HuH-7 (cell line): Measurements from ENCODE around the gene RAB2B.
A peak's percentile ranks its signal among the peaks of the same experiment; 100 is the strongest.
"Not testable (repeated sequence)": the region's sequence is repeated elsewhere in the genome, so short reads cannot be mapped to it uniquely, and the experiment has no call there.

Experiments
- DNase-seq: peaks from one replicate; pipeline ENCODE4 v3.0.0; 2011; ENCODE audit warnings: low spot score

Gene RAB2B

GRCh38 chr14:21486640-21487087 lies 9.9 kb upstream of the RAB2B start:
- DNase-seq, result no peak

- peak; percentile 58 for DNase-seq
Measured at GRCh38 chr14:21476523-21476924, 235 bp downstream of the RAB2B start.

- peak; percentile 11 for DNase-seq
Measured at GRCh38 chr14:21475767-21476522, 814 bp downstream of the RAB2B start.

- DNase-seq, result no peak
Measured at GRCh38 chr14:21467616-21468015, 9.1 kb downstream of the RAB2B start.

GRCh38 chr14:21455912-21456667 lies 20.7 kb downstream of the RAB2B start, which contains the start of gene CHD8:
TSS of gene CHD8 (minus strand) at chr14:21456123. CDS start at chr14:21431643, 24,480 bp downstream.
- DNase-seq, result peak; percentile 95

- no peak for DNase-seq
Measured at GRCh38 chr14:21455592-21455911, 21.2 kb downstream of the RAB2B start.

- DNase-seq, result no peak
Measured at GRCh38 chr14:21454843-21455544, 21.8 kb downstream of the RAB2B start.

- DNase-seq, result no peak
Measured at GRCh38 chr14:21449899-21450216, 26.9 kb downstream of the RAB2B start.

- DNase-seq, result not testable (repeated sequence)
Measured at GRCh38 chr14:21442657-21443056, 34.1 kb downstream of the RAB2B start.

GRCh38 chr14:21440859-21441258 lies 35.9 kb downstream of the RAB2B start:
- no peak for DNase-seq

GRCh38 chr14:21437063-21437901 lies 39.5 kb downstream of the RAB2B start:
- peak; percentile 87 for DNase-seq

GRCh38 chr14:21436567-21437062 lies 40.1 kb downstream of the RAB2B start:
- no peak for DNase-seq

GRCh38 chr14:21431126-21431525 lies 45.6 kb downstream of the RAB2B start:
- DNase-seq, result no peak

- DNase-seq, result no peak
Measured at GRCh38 chr14:21428930-21429329, 47.8 kb downstream of the RAB2B start.

GRCh38 chr14:21426692-21427091 lies 50.1 kb downstream of the RAB2B start:
- DNase-seq, result no peak

- DNase-seq, result no peak
Measured at GRCh38 chr14:21419528-21419927, 57.2 kb downstream of the RAB2B start.

- no peak for DNase-seq
Measured at GRCh38 chr14:21415329-21415728, 61.4 kb downstream of the RAB2B start.

GRCh38 chr14:21414137-21414631 lies 62.6 kb downstream of the RAB2B start:
- DNase-seq, result no peak
